Dermis microvascular lymphatic vessel endothelial cell (primary cell): ENCODE data around the gene FHIT. TPM values are rescaled to one million over a fixed set of nuclear protein-coding genes. Genes with fewer than 3 reads are reported as not detected.

Experiments used
- DNase-seq, 2 donors: peaks; one replicate each; pipeline versions ENCODE4 v3.0.0 to v3.0.0-alpha.2; 2010; ENCODE audit warnings: low read depth in 2 of 2
- total RNA-seq: library from RNA; depleted of rRNA; stranded (reverse); fragments of >200 nt; gene quantifications from 2 replicates; pipeline ENCODE4 v1.2.1, GENCODE V29; 2014

The FHIT gene
- total RNA-seq, 1 donor from 2014 or later: 0.51 TPM

DNA sequence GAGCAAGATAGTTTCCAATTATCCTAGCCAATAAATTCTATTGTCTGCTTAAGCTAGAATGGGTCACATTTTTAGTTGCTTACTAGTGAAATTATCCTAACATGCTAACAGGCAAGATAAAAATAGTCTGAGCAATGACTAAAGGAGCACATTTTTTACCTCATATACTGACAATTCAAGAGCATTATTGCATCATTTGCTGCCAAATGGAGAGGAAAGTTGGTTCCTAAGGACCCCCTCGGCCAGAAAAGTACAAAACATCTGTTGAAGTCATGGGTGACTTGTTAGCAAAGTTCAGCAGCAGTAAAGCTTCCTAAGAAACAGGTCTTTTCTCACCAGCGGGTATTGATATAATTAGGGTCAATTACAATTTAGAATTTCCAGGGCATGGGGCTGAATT, 1001.0 kb downstream of the FHIT start:
- DNase-seq: no peak

DNA sequence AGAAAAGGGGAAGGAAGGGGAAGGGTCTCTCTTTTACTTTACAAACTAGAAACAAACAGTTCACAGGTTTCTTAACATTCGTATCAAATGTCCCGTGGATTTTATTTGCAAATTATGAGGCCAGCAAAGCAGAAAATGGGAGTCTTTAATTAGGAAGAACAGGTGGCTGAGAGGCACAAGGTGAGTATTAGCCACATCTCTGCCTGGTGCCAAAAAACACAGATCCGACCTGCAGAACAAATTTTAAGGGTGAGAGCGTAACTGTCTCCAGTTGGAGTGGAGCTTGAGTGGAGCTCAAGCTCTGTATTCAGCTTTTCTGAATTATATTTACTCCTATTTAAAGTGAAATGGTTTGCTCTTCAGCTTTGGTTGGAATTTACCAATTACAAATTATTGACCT, 1004.9 kb downstream of the FHIT start:
- DNase-seq: no peak

DNA sequence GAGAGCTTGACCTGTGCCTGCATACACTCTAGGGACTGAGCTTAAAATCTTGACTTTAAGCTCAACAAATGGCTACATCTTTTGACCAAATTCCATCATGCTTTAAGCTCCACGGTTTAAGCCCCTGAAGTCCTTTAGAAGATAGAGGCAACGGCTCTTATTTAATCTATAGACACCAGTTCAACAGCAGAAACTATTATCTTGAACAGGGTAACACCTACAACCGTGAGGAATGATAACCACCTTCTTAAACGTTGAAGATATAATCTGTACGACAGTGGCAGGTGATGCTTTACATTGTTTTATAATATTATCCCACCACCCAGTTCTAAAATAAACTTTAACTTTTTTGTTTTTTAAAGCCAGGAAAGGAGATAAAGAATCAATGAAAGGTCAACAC, 1007.8 kb downstream of the FHIT start:
- no peak for DNase-seq

DNA sequence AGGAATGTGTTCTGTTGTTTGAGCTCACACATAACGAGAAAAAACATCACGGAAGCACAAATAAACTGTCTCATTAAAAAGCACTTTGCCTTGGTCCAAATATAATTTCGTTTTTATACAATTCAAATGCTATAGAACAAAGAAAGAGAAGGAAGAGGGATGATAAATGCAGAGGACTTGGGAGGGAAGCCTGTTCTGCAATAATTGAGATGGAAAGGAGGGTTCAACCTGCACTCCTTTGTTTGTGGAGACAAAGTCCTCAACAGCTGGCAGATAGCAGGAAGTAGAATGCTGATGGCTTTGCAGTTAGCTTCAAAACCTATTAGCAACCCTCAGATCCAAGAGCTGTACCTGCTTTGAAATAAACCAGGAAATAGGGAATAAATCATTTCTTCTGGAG, 1010.8 kb downstream of the FHIT start:
- no peak for DNase-seq

DNA sequence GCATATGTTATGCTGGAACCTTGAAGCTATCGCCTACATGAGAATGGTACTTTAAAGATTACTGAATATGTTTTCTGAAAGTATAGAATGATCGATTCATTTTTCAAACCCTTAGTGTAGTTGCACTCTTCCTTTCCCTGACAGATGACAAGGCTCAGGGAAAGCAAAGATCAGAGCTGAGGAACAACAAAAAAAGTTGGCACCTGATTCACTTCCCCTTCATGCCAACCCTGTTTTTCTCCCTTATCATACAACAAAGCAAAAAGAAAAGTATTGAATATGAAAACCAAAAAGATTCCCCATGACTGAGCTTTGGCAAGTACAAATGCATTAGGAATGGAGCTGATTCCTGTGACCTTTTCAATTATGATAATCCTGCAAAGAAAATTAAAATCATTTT, 1012.7 kb downstream of the FHIT start:
- no peak for DNase-seq

DNA sequence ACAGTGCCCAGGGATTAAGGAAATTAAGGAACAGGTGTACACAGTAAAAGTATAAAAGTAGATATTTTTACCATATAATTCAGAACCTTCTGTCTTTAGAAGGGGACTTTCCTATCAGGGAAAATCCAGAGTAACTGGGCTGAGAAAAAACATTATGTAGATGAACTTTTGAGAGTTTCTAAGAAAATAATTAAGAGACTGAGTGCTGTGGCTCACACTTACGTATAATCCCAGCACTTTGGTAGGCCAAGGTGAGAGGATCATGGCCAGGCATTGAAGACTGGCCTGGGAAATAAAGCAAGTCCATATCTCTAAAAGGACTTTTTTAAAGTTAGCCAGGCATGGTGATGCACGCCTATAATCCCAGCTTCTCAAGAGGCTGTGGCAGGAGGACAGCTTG, 1021.8 kb downstream of the FHIT start:
- no peak for DNase-seq

DNA sequence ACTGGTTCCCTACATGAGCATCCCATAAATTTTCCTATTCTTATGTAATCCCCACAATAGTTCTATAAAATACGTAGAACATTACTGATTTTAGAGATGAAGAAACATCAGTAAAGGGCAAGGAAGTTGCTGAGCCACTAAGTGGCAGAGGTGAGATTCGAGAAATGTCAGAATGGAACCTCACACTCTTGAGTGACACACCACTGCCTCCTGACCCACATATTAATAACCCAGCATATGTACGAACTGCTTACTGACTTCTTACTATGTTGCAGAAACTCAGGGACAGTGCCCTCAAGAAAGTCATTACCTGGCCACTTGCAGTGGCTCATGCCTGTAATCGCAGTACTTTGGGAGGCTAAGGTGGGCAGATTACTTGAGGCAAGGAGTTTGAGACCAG, 1022.4 kb downstream of the FHIT start:
- DNase-seq: no peak

DNA sequence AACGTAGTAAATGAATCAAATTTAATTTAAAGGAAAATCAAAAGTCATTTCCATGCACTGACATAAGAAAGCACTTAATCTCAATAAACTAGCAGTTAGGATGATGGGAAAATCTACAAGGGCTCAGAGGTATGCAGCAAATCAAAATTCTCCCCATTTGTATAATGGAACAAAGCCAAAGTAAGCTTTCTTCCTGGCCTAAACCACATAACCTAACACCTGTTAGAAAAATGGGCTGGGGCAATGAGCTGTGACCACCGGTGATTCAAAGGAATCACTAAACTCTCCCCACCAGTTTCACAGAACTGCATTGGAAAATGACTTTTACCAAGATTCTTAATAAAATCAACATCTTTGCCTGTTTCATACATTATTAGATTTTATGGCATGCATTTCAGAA, 1024.3 kb downstream of the FHIT start:
- DNase-seq: no peak

DNA sequence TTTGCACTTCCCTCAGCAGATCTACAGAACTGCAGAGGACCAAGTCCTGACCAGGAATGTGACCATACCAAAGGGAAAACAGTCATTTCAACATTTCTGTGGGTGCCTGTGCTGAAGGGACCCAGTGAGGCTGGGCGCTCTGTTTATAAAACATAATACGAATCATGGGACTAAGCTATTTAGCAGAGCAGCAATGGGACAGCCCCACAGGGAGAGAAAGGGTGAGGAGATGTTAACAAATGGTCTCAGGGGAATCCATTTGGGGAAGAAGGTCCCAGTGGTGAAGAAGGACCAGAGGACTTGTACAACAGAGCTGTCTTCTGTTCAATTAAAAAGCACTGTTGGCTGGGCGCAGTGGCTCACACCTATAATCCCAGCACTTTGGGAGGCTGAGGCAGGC, 1025.4 kb downstream of the FHIT start:
- DNase-seq: no peak

DNA sequence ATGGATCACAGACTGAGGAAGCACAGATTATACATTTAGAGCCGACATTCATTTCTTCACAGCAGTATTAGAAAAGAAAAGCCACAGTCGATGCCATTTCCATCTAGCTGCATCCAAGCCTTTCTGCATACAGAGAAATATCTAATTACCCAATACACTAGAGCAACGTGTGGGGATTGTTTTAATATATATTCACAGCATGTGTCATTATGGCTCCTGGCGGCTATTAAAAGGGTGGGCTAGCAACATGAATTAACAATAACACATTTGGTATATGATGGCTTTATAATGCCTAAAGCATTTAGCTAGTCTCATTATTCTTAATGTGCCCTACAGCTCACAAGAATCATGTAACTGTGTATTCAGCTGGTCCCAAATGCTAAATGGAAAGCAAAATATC, 1030.5 kb downstream of the FHIT start:
- DNase-seq: no peak

DNA sequence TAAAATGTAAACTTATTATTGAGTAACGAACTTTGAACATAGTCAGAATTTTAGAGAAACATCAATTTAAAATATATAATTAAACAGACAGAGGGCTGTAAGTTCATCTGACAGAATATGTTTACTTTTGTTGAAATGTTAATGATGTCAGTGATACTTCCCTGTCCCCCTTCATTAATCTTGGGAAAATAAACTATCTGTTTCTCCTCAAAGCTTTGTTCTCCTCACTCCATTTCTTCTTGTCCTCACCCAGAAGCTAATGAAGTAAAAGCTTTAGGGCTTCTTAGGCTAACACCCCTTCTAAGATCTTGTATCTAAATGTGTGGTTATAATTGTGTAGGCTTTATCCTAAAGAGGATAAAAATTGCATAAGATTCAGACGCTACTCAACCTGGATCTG, 1031.8 kb downstream of the FHIT start:
- no peak for DNase-seq

DNA sequence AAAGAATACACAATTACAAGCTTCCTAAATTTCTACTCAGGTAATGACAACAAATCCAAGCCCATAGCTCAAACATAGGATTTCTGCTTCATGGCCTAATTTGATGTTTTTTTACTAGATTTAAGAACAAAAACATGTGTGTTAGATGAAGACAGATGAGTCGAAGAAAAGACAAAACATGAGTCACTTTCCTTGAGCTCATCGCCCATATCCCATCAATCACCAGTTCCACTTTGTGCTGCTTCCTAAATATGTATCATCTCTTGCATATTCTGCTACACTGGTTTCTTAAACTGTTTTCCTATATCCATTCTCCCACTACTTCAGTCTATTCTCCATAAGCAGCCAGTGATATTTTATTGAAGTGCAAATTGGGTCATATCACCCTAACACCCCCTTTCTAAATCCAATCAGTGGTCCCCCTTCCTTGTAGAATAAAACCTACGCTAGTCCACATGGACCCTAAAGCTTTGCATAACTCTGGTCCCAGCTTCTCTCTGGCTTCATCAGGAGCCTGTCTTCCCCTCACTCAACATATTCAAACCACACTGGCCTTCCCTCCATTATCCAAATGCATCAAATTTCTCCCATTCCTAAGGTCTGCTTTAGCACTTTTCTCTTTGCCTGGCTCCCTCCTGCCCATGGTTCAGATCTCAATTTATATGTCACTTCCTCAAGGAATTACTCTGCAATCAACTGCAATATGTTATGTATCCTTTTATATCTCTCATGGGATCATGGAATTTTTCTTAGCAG, 1033.9 kb downstream of the FHIT start:
- no peak for DNase-seq

DNA sequence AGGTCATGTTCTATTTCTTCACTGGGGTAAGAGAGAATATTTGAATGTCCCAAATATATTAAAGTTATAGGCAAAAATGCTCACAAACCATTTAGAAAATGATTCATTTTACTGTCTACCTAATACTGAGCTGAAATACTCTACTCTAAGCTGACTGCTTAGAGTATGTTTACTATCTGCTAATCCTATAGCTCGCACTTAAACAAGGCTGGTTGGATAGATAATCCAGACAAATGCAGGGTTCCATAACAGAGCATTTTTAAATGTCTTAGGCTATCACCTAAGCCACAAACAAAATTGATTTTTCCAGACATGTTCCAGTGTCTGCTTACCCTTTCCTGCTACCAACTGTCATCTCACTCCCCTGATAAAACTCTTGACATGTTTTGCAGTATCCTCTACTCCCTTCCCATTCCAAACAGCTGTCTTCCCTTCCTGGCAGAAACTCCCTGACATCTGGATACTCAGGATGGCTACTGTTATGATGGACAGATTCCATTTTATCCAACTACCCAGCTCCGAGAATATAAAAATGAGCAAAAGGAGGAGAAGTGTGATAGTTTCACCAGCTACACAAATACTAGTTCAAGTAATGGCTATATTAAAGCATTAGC, 1034.7 kb downstream of the FHIT start:
- no peak for DNase-seq

DNA sequence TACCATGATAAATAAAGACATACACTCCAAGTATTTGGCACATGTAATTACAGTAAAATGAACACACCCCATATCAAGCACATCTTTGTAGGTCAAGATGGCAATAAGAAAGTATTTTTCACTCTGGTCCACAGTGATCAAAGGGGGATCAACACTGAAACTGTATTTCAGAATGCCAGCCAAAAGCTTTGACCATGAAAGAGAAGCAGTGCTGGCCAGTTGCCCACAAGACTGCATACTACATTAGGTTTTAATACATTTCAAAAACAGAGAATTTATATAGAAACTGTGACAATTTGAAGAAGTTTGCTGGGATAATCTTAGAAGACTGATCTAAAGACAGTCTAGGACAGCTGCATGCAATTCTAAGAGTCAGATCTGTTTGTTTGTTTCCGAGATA, 1035.3 kb downstream of the FHIT start:
- DNase-seq: no peak

DNA sequence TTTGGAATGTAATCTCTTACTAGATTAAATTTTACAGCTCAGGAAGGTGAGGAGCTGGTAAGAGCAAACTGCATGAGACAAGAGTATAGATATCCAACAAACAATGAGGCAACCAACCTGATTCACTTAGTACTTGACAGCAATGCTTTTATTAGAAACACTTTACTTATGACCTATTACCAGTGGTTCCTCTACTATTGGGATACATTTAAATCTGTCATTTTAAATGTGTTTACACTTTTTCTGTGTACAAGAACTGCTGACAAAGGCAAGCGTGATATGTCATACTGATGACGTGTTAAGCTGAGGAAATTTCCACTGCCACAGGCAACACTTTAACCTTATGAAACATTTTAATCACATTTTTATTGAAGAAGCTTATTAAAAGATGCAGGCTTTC, 1043.3 kb downstream of the FHIT start:
- no peak for DNase-seq

DNA sequence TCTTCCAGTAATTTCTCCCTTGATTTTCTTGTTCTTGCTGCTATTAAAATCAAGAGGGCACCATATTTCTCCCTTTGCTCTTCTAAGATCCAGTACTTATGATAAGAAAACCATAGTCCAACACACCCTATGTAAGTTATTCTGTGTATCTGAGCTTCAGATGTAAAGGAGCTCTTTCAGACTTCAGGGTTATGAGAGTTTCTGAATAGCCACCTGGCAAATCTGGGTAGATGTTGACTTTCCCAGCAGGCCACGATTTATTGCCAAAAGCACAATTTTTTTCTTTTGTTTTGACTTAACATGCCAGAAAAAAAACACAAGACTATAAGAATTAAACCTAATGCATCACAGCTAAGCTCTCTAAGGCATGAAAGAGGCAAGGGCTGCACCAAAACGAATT, 1045.0 kb downstream of the FHIT start:
- DNase-seq: no peak

DNA sequence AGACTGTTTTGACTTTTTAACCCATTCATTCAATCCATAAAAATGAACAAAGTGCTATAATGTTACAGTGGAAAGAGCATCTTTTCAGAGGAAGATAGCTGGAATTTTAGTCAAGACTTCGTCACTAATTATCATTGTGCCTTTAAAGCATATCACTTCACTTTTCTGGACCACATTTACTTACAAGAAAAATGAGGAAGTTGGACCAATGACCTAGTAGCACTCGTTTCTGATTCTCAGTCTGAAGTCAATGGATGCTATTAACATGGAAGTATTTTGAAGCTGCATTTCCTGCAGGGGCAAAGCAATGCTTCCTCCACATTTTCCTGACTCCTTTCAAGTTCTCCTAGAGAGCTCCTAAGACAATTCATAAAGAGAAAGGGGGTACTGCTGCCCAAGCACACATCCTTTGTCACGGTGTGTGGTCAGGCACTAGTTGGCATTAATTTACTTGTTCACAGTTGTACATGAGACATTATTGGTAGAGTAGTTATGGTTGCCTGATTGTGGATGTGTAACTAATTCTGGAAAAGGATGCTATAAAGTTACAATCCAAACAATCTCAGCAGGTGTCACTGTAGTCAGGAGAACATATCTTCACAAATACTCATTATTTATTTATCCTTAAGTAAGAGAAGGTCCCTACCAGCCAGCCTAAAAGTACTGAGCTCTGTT, 1049.1 kb downstream of the FHIT start:
- DNase-seq: no peak

DNA sequence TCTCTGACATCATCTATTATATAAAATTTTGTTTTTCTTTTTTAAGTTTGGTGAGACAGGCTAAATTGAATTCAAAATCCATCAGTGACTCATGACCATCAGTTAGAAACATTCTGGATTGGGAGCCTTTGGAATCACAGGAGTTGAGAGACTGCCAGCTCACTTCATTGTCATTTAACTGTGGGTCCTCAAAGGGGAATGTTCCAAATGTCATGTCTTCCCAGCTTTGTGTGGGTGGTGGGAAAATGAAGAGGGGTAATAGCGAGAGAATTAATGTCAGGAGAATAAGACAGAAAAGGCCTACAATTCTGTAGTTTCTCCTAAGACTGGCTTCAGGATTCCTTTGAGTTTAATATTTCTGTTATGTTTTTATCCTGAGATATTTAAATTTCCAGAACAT, 1051.9 kb downstream of the FHIT start:
- DNase-seq: no peak

DNA sequence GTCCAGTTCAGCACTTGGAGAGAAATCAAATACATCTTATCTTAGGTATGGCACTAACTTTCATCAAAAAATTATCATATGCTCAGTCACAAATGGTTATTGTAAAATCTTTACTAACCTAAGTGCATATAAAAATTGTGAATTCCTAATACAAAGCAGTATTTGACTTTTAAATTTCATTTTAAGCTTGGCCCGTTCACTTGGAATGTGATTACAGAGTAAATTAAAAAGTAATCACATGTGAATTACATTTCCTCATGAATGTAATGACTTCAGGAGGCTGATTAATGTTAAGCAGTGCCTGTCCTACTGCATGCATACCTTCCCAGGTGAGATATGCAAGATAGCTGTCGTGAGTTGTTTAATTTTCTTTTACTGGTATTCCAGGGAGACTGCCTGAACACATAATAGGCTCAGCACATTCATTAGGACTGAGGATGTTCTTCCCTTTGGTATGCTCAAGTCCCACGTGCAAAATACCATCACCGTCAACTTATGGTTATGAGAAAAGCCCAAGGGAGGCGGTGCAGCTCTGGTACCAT, 1053.0 kb downstream of the FHIT start:
- no peak for DNase-seq

DNA sequence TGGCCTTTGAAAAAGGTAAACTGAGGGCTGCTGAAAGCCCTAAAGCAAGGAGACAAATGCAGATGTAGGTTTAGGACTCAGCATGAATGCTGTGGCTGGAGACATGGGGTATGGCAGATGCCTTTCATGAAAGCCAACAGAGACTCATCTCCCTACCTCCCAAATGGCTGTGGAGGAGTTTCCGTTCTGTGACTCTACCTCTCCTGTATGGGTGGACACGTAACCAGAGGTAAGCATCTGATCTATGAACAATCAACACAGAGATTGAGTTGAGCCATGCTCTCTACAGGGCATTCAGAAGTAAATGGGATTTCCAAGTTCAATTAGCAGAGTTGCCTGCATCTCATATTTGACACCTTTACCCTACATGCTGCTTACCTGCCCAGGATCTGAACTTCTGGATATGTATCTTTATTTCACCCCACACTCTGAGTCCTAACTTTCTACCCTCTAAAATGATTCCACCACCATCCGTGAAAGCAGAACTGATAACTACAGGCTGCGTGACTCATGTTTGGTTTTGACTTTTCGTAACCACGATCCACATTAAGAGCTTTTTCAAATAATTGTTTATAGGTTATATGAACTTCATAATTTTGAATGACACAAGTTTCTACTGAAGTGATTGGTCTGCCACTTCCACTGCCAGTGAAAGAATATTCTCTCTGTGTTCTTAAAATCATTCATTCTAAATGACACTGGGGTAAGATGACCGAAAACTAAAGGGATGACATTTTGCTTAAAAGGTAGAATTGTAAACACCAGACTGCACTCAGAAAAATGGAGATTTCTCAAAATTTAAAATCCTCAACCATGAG, 1058.7 kb downstream of the FHIT start:
- no peak for DNase-seq

DNA sequence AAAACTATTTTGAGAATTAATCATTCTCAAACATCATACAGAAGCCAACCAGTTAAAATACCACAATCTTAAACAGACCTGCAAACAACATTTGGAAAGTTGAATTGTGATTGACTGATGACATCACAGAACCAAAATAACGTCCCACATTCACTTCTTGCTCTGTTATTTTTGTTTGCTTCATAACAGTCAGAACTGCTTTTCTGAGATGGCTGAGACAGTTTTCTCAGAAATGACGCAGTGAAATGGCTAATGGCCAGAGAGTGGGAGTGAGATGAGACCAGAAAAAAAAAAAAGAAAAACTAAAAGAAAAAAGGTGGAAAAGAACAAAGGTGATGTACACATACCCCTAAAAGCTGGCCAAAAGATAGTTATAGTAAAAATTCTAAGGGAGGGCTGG, 1061.2 kb downstream of the FHIT start:
- no peak for DNase-seq

DNA sequence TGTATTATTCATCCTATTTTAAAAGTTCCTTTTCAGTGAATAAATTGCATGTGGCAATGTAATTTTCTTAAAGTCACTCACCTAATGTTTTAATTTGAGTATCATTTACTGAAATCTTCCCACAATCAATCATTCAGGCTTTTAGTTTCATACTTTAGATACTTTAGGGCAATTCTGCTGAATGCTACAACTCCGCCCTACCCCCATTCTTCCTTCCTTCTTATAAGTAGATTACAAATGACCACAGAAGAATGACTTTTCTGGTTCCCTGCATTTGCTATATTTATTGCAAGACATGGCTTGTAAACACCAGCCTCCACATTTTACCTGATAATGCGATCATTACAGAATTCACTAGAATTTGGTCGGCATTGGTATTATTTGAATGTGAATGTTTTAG, 1061.9 kb downstream of the FHIT start:
- DNase-seq: no peak
